GM18870 (cell line): Measurements from ENCODE around the gene RAD23B.
"Not testable (repeated sequence)": the region's sequence is repeated elsewhere in the genome, so short reads cannot be mapped to it uniquely, and the experiment has no call there.

ENCODE experiments used
- ATAC-seq: cut with Tn5 transposase; IDR thresholded peaks from one replicate; pipeline ENCODE4 v1.9.1; 2021; ENCODE audit warnings: moderate library complexity; ENCODE audit not compliant: unreplicated experiment

The RAD23B gene

DNA sequence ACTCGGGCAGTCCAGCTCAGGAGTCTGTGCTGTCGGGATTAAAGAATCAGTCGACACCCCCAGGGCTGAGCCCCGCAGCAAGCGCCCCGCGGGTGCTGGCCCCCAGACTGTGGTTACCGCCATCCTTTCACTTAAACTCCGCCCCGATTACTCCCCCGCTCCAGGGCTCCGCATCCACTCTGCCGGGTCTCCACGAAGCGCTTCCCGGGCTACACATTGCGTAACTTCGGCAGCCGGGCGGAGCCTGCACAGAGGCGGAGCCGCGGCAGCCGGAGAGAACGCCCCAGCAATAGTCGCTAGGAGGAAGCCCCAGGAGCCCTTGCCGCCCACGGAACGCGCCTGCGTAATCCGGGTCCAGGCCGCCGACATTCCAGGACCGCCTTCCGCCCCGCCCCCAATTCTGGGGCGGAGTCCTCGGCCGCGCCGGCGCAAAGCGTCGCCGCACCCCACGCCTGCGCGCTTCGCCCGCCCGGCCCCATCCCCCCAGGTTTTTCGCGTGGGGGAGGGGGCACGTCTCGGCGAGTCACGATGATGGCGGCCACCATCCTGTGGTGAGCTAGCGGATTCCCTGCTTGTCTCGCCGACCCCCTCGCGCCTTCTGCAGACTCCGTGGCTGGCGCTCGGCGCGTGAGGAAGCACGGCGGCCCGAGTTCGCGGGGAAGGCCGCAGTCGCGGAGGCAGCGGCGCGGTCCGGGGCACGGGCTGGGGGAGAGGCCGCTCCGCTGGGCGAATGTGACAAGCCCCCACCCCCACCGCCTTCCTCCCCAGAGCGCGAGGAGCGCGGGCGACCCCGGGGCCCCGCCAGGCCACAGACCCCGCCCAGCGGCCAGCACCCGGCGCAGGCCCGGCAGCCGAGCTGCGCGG is at the start of gene RAD23B:
TSS of gene RAD23B (plus strand) at position 521 of the 864 bp plus-strand sequence. CDS start 351 bp downstream, outside the sequence.
- peak; percentile 71 for ATAC-seq

GRCh38 chr9:107235765-107236442 is 47.2 kb upstream of the RAD23B start:
- no peak for ATAC-seq

DNA sequence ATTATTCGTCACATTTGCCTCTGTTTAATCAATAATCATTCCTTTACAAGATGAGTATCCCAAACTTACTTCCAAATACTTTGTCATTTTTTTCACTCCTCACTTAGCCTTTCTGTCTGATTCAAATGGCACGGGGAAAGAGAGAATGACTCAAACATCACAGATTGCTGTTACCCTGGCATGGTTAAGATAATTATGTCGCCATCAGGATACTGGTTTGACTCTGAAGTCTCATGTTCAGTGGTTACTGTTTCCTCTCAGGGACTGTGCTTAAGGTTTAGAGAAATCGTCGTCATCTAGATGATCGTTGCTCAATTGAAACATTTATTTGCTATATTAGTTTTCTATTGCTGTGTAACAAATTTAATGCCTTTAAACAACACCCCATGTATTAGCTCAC is 45.2 kb upstream of the RAD23B start:
- ATAC-seq: no peak

GRCh38 chr9:107239474-107239873 is 43.6 kb upstream of the RAD23B start:
- ATAC-seq: no peak

GRCh38 chr9:107240260-107240659 is 42.8 kb upstream of the RAD23B start:
- no peak for ATAC-seq

GRCh38 chr9:107242073-107243030 is 40.7 kb upstream of the RAD23B start:
- no peak for ATAC-seq

- ATAC-seq: peak; percentile 89
Measured at GRCh38 chr9:107243742-107244141, 39.3 kb upstream of the RAD23B start.

- no peak for ATAC-seq
Measured at GRCh38 chr9:107246259-107247254, 36.5 kb upstream of the RAD23B start.

GRCh38 chr9:107248714-107249113 is 34.4 kb upstream of the RAD23B start:
- no peak for ATAC-seq

GRCh38 chr9:107249131-107249533 is 33.9 kb upstream of the RAD23B start:
- ATAC-seq: no peak

DNA sequence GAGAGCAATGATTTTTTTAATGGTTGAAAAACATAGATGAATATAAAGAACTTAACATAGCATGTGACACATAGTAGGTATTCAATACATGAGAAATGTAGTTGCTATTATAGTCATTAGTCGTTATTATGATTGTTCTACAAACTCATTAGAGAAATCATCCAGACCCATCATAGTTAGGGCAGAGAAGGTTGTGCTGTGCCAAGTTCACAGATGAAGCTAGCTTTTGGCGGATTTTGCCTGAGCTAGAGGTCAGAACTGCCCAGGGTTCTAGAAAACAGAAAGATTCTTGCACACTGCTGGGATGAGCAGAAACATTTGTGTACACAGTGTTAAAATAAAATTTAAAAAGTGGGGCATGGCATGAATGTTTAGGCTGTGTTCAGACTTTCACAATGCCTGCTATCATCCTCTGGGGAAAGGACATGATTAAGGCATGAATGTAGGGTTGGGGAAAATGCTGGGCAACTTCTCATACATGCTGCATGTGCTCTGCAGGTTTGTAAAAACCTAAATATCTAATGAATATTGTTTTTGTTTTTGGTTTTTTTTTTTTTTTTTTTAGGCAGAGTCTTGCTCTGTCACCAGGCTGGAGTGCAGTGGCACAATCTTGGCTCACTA is 33.3 kb upstream of the RAD23B start:
- ATAC-seq: no peak

DNA sequence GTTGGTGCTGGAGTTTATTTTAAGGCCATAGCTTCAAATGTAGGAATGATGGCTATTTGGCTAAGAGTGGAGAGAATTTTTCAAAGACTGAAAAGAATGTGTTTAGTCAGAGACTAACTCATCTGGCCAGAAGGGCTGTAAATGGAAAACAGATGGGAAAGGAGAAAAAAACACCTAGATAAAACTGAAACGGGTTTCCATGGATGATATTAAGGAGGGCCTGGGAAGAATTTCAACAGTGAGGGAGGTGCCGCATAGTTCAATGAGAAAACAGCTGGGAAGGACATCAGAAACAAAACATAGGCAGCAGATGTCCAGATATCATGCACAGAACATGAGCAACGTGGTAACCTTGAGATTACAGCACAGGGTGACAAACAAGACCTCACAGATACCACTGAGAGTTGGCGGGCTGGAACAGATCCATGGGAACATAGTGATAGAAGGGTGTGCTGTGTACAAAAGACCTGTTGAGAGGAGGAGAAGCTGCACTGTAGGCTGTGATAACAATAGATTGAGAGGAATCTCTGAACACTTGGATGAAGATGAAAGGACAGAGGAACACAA is 31.2 kb upstream of the RAD23B start:
- no peak for ATAC-seq

GRCh38 chr9:107258919-107259318 is 24.2 kb upstream of the RAD23B start:
- no peak for ATAC-seq

DNA sequence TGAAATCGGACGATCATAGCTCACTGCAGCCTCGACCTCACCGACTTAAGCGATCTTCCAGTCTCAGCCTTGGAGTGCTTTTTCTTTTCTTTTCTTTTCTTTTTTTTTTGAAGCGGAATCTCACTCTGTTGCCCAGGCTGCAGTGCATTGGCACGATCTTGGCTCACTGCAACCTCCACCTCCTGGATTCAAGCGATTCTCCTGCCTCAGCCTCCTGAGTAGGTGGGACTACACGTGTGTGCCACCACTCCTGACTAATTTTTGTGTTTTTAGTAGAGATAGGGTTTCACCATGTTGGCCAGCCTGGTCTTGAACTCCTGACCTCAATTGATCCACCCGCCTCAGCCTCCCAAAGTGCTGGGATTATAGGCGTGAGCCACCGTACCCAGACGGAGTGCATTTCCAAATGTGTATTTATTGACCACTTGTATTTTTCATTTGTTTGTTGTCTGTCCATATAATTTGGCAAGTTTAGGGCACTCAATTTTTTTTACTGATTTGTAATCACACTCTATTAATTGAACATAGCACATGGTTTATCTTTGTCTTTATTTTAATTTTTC is 23.2 kb upstream of the RAD23B start:
- not testable (repeated sequence) for ATAC-seq

GRCh38 chr9:107260437-107261081 is 22.5 kb upstream of the RAD23B start:
- ATAC-seq: peak; percentile 100

- ATAC-seq: no peak
Measured at GRCh38 chr9:107261106-107261505, 22.0 kb upstream of the RAD23B start.

DNA sequence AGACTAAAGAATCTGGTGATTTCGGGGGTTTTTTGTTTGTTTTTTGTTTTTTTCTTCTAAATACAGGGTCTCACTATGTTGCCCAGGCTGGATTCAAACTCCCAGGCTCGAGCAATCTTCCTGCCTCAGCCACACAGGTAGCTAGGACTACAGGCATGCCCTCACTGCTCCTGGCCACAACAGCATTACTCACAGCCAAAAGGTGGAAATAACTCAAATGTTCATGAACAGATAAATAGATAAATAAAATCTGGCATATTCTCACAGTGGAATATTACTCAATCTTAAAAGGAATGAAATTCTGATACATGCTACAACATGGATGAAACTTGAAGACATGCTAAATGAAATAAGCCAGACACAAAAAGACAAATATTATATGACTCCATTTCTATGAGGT is 19.8 kb upstream of the RAD23B start:
- ATAC-seq: no peak
